ENCODE results near the gene DACH1.

DNA sequence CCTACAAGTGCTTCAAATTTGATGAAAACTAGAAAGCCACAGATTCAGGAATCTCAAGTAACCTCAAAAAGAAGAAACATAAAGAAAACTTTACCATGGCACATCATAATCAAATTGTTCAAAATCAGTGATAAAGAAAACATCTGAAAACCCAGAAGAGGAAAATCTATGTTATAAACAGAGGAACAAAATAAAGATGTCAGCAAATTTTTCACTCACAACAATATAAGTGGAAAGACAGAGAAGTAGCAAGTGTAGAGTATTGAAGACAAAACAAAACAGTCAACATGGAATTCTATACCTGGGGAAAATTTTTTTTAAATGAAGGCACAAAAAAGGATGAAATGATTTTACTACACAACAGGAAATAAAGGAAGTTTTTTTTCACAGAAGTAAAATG, 470.9 kb downstream of the DACH1 start:
- TF ChIP-seq POLR2A (IDR thresholded peaks at IDR 0.05) (no peak), CTCF (IDR thresholded peaks at IDR 0.05) (no peak)
